ENCODE measurements around the gene B3GALT5.

The B3GALT5 gene

DNA sequence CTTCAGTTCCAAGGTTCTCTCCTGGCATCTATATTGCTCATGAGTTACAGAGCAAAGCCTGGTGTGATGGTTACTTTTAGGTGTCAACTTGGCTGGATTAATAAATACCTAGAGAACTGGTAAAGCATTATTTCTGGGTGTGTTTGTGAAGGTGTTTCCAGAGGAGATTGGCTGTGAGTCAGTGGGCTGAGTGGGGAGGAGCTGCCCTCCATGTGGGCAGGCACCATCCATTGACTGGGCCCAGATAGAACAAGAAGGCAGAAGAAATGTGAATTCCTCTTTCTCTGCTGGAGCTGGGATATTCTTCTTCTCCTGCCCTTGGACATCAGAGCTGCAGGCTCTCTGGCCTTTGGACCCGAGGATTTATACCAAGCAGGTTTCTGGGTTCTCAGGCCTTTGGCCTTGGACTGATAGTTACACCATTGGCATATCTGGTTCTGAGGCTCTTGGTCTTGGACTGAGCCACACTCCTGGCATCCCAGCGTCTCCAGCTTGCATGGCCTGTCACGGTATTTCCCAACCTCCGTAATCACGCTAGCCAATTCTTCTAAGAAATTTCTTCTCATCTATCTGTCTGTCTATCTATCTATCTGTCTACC lies 44.5 kb downstream of the B3GALT5 start:
- in situ Hi-C loops (cut with HindIII; ENCODE audit: low sequenced_read_pairs) = no loop called here
- no peak for DNase-seq (ENCODE audit: low read depth, low spot score)
- TF ChIP-seq, protein P1, sequence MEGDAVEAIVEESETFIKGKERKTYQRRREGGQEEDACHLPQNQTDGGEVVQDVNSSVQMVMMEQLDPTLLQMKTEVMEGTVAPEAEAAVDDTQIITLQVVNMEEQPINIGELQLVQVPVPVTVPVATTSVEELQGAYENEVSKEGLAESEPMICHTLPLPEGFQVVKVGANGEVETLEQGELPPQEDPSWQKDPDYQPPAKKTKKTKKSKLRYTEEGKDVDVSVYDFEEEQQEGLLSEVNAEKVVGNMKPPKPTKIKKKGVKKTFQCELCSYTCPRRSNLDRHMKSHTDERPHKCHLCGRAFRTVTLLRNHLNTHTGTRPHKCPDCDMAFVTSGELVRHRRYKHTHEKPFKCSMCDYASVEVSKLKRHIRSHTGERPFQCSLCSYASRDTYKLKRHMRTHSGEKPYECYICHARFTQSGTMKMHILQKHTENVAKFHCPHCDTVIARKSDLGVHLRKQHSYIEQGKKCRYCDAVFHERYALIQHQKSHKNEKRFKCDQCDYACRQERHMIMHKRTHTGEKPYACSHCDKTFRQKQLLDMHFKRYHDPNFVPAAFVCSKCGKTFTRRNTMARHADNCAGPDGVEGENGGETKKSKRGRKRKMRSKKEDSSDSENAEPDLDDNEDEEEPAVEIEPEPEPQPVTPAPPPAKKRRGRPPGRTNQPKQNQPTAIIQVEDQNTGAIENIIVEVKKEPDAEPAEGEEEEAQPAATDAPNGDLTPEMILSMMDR (IDR thresholded peaks at IDR 0.05; ENCODE audit: low read depth, low read length) = no peak
- H3K4me3 ChIP-seq (ENCODE audit: low read depth, low read length) = no peak overlapping the region

DNA sequence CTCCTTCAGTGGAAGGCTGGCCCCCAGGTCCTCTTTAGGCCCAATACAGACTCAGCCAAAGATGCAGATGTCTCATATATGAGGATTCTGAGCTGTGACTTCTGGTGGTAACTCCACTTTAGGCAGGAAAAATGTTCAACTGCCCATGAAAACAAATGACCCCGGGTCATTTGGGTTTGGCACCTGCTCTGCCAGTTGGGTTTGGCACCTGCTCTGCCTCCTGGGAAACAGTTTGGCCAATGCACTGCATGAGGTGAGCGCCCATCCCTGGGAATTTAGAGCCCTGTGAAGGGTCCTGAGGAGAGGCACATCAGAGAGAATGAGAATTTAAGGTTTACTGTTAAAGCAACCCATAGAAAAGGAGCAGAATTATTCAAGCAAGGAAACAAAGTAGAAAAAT lies 45.3 kb downstream of the B3GALT5 start:
- DNase-seq (ENCODE audit: low read depth, low spot score) = no peak
- TF ChIP-seq, protein P1 (IDR thresholded peaks at IDR 0.05; ENCODE audit: low read depth, low read length) = no peak
- in situ Hi-C loops (cut with HindIII; ENCODE audit: low sequenced_read_pairs) = no loop called here
- H3K4me3 ChIP-seq (ENCODE audit: low read depth, low read length) = no peak overlapping the region

DNA sequence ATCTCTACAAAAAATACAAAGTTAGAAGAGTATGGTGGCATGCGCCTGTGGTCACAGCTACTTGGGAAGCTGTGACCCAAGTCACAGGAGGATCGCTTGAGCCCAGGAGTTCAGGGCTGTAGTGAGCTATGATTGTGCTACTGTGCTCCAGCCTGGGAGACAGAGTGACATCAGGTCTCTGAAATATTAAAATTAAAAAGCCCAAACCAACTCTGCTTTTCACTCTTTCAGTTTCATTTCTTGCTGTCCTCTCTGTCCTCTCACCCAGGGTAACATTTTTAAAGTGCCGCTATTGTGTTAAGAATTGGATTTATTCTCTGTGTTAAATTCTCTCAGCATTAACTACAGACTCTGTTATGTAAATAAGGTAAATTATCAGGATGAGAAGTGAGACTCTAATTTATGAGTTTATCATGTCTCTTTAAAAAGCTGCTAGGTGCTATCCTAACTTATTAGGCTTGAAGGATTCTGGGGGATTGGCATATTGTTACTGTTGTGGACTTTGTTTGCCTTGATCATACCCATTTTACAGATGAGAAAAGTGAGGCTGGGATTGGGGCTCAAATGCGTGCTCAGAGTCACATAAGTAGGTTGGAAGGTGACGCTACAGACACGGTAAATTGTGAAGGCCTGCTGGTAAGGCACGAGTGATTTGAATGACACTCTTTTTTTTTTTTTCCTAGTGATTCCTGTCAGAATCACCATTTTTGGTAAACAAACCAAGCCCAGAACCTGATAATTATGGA lies 46.5 kb downstream of the B3GALT5 start:
- no peak overlapping the region for H3K4me3 ChIP-seq (ENCODE audit: low read depth, low read length)
- in situ Hi-C loops (cut with HindIII; ENCODE audit: low sequenced_read_pairs) = no loop called here
- TF ChIP-seq, protein P1 (IDR thresholded peaks at IDR 0.05; ENCODE audit: low read depth, low read length) = no peak
- DNase-seq (ENCODE audit: low read depth, low spot score) = no peak

DNA sequence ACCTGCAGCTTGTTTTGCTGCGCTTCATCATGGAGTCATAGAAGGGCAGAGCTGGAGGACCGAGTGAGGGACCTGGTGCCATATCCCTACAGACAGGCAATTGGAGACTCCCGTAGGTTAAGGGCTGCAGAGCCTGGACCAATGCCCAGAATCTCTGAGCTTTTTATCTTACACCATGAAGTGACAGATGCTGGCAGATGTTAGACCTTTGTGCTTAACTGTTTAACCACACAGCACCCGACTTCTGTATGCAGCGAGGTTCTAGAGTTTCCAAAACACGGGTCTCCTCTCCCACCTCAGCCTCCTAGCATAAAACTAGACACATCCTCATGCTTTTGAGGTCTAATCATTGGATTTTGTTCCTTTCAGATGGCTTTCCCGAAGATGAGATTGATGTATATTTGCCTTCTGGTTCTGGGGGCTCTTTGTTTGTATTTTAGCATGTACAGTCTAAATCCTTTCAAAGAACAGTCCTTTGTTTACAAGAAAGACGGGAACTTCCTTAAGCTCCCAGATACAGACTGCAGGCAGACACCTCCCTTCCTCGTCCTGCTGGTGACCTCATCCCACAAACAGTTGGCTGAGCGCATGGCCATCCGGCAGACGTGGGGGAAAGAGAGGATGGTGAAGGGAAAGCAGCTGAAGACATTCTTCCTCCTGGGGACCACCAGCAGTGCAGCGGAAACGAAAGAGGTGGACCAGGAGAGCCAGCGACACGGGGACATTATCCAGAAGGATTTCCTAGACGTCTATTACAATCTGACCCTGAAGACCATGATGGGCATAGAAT lies 47.6 kb downstream of the B3GALT5 start:
- no peak overlapping the region for H3K4me3 ChIP-seq (ENCODE audit: low read depth, low read length)
- in situ Hi-C loops (cut with HindIII; ENCODE audit: low sequenced_read_pairs) = no loop called here
- TF ChIP-seq, protein P1 (IDR thresholded peaks at IDR 0.05; ENCODE audit: low read depth, low read length) = no peak
- peak; percentile 84 for DNase-seq (ENCODE audit: low read depth, low spot score)

DNA sequence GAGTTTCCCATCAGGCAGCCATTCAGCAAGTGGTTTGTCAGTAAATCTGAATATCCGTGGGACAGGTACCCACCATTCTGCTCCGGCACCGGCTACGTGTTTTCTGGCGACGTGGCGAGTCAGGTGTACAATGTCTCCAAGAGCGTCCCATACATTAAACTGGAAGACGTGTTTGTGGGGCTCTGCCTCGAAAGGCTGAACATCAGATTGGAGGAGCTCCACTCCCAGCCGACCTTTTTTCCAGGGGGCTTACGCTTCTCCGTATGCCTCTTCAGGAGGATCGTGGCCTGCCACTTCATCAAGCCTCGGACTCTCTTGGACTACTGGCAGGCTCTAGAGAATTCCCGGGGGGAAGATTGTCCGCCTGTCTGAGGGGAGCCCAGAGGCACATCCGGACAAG lies 48.4 kb downstream of the B3GALT5 start:
- H3K4me3 ChIP-seq (ENCODE audit: low read depth, low read length) = no peak overlapping the region
- DNase-seq (ENCODE audit: low read depth, low spot score) = no peak
- in situ Hi-C loops (cut with HindIII; ENCODE audit: low sequenced_read_pairs) = no loop called here
- TF ChIP-seq, protein P1 (IDR thresholded peaks at IDR 0.05; ENCODE audit: low read depth, low read length) = no peak

DNA sequence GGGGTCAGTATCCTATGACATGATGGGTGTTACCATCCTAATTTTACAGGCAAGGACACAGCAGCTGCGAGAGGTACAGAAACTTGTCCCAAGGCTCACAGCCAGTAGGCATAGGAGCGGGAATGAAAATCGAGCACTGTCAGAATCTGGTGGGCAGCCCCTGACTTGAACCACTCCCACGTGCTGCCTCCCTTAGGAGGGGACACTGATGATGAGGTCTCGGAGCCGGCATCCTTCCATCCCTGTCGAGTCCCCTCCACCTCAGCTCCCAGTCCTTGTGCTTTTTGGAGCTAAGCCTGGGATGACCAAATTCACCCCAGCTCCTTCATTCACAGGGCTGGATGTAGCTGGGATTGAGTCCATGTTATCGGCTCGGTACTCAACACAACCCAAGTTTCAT lies 49.0 kb downstream of the B3GALT5 start:
- in situ Hi-C loops (cut with HindIII; ENCODE audit: low sequenced_read_pairs) = no loop called here
- no peak for DNase-seq (ENCODE audit: low read depth, low spot score)
- TF ChIP-seq, protein P1 (IDR thresholded peaks at IDR 0.05; ENCODE audit: low read depth, low read length) = no peak
- H3K4me3 ChIP-seq (ENCODE audit: low read depth, low read length) = no peak overlapping the region

Measured in astrocyte of the spinal cord (primary cell).